ENCODE measurements around the gene POLD3.

POLD3 gene

GRCh38 chr11:74673693-74674360, 81.4 kb downstream of the POLD3 start:
- peak; percentile 97 for DNase-seq (ENCODE audit: low spot score)

- no peak for DNase-seq (ENCODE audit: low spot score)
Observed at GRCh38 chr11:74675761-74676160, 83.4 kb downstream of the POLD3 start.

GRCh38 chr11:74676596-74676995, 84.2 kb downstream of the POLD3 start:
- DNase-seq (ENCODE audit: low spot score): no peak

GRCh38 chr11:74677131-74677530, 84.7 kb downstream of the POLD3 start:
- no peak for DNase-seq (ENCODE audit: low spot score)

- DNase-seq (ENCODE audit: low spot score): no peak
Observed at GRCh38 chr11:74678041-74678440, 85.7 kb downstream of the POLD3 start.

GRCh38 chr11:74678591-74679512, 86.5 kb downstream of the POLD3 start:
- DNase-seq (ENCODE audit: low spot score): no peak

GRCh38 chr11:74679513-74679865, 87.1 kb downstream of the POLD3 start:
- DNase-seq (ENCODE audit: low spot score): no peak

GRCh38 chr11:74680035-74680671, 87.8 kb downstream of the POLD3 start:
- DNase-seq (ENCODE audit: low spot score): no peak

GRCh38 chr11:74680703-74681531, 88.5 kb downstream of the POLD3 start:
- DNase-seq (ENCODE audit: low spot score): no peak

- DNase-seq (ENCODE audit: low spot score): no peak
Observed at GRCh38 chr11:74681686-74682651, 89.6 kb downstream of the POLD3 start.

GRCh38 chr11:74682731-74683278, 90.4 kb downstream of the POLD3 start:
- DNase-seq (ENCODE audit: low spot score): no peak

- peak; percentile 90 for DNase-seq (ENCODE audit: low spot score)
Observed at GRCh38 chr11:74683279-74683871, 91.0 kb downstream of the POLD3 start.

GRCh38 chr11:74683941-74684481, 91.6 kb downstream of the POLD3 start:
- no peak for DNase-seq (ENCODE audit: low spot score)

GRCh38 chr11:74684661-74685060, 92.3 kb downstream of the POLD3 start:
- DNase-seq (ENCODE audit: low spot score): no peak

- DNase-seq (ENCODE audit: low spot score): no peak
Observed at GRCh38 chr11:74685338-74685737, 93.0 kb downstream of the POLD3 start.

- DNase-seq (ENCODE audit: low spot score): peak; percentile 56
Observed at GRCh38 chr11:74685905-74686304, 93.5 kb downstream of the POLD3 start.

GRCh38 chr11:74686792-74687191, 94.4 kb downstream of the POLD3 start:
- no peak for DNase-seq (ENCODE audit: low spot score)

- DNase-seq (ENCODE audit: low spot score): no peak
Observed at GRCh38 chr11:74687237-74688023, 95.0 kb downstream of the POLD3 start.

GRCh38 chr11:74689666-74690065, 97.3 kb downstream of the POLD3 start:
- no peak for DNase-seq (ENCODE audit: low spot score)

All from globus pallidus (tissue), 1 donor.